ENCODE results near the gene NRG2.

The NRG2 gene

DNA sequence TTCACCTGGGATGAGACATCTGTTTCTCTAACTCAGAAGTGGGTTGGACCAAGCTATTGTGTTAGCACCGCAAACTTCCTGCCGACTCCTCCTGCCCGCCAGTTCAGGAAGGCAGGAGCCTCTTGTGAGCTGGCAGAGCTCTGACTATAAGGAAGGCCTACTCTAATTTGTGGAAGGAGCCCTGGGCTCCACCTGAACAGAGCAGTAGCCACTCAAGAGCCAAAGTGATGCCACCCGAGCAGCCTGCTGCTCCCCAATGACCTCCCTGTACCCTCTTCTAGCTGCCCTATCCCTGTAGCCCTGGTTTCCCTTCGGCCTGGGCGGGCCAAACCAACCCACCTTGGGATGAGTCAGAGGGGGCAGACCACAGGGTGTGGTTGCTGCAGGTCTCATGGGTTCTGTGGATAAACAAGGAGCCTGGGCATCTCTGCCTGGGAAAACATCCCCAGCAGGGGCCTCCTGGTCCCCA is 165.9 kb downstream of the NRG2 start:
- H3K4me3 ChIP-seq (ENCODE audit: low read depth, low read length), result no peak overlapping the region
- DNase-seq (ENCODE audit: low read depth), result no peak
- TF ChIP-seq, protein P1, sequence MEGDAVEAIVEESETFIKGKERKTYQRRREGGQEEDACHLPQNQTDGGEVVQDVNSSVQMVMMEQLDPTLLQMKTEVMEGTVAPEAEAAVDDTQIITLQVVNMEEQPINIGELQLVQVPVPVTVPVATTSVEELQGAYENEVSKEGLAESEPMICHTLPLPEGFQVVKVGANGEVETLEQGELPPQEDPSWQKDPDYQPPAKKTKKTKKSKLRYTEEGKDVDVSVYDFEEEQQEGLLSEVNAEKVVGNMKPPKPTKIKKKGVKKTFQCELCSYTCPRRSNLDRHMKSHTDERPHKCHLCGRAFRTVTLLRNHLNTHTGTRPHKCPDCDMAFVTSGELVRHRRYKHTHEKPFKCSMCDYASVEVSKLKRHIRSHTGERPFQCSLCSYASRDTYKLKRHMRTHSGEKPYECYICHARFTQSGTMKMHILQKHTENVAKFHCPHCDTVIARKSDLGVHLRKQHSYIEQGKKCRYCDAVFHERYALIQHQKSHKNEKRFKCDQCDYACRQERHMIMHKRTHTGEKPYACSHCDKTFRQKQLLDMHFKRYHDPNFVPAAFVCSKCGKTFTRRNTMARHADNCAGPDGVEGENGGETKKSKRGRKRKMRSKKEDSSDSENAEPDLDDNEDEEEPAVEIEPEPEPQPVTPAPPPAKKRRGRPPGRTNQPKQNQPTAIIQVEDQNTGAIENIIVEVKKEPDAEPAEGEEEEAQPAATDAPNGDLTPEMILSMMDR (IDR thresholded peaks at IDR 0.05; ENCODE audit: control insufficient read depth, extremely low read depth, insufficient read depth), result no peak

GRCh38 chr5:139875957-139876356 is 167.1 kb downstream of the NRG2 start:
- DNase-seq (ENCODE audit: low read depth), result no peak
- H3K4me3 ChIP-seq (ENCODE audit: low read depth, low read length), result no peak overlapping the region
- TF ChIP-seq, protein P1 (IDR thresholded peaks at IDR 0.05; ENCODE audit: control insufficient read depth, extremely low read depth, insufficient read depth), result no peak

DNA sequence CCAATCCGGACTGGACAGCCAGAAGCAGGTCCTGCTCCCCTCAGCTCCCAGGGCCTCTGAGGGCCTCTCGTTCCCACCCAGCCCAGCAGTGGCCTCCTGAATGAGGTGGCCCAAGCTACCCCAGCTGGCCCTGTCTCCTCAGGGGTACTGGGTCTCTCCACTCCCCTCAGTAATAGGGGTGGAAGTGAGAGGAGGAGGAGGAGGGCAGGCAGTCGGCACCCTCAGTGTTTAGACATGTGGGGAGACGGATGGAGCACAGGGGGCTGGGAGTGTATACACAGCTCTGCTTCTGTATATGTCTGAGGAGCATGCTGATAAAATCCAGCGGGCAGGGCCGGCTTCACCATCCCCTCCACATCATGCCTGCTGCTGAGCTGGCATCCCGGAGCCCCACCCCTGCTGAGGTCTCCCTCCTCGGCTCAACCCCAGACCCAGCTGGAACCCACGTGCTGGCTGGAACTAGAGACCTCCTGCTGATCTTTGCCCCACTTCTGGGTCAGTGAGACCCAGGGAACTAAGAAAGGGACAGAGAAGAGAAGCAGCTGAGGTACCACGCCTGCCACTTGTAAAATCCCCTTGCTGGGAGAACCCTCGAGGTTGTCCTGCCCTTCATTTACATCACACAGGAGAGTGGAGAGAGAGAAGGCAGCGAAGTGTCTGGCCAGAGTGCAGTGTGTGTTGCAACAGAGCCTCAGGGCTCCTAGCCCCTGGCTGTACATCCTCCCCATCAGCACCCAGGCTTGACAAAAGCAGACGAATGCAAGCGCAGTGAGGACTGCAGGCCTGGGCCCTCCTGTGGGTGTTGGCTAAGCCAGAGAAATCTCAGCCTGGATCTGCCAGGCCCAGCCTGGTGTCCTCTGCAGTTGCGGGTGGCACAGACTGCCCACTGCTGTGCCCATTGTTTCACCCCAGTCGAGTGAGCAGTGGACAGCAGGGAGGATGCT is 170.0 kb downstream of the NRG2 start:
- no peak for DNase-seq (ENCODE audit: low read depth)
- TF ChIP-seq, protein P1 (IDR thresholded peaks at IDR 0.05; ENCODE audit: control insufficient read depth, extremely low read depth, insufficient read depth), result no peak

DNA sequence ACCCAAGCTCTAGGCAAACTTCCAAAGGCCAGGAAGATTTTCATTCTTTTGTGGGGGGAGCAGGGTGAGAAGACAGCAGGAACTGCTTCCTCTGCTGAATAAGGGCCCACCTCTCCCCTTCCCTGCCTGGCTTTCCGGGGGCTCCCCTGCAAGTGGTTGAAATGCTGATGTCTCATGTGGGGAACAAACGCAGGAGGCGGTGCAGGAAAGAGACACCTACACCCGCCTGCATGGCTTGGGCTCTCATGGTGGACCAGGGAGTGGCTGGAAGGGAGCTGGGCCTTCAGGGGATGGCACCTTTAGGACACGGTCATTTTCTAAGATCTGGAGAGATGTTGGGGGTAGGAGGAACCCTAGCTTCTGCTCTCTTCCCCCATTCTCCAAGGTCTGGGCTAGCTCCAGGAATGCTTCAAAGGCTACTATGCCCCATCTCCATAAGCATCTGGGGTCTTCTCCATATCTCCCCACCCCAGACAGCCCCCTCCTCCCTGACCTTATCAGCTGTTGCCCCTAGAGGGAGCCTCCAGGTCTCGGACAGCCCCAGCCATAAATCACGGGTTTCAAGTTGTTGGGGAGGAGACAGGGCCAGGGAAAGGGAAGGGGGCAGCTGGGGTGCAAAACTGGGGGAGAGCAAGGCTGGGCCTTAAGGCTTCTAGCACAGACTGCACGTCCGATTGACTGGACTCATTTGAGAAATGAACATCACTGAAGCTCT is 170.9 kb downstream of the NRG2 start:
- TF ChIP-seq, protein P1 (IDR thresholded peaks at IDR 0.05; ENCODE audit: control insufficient read depth, extremely low read depth, insufficient read depth), result no peak
- DNase-seq (ENCODE audit: low read depth), result no peak
- H3K4me3 ChIP-seq (ENCODE audit: low read depth, low read length), result no peak overlapping the region

More for the DNA sequence above, 170.0 kb downstream of the NRG2 start:
- H3K4me3 ChIP-seq (ENCODE audit: low read depth, low read length), result no peak overlapping the region

DNA sequence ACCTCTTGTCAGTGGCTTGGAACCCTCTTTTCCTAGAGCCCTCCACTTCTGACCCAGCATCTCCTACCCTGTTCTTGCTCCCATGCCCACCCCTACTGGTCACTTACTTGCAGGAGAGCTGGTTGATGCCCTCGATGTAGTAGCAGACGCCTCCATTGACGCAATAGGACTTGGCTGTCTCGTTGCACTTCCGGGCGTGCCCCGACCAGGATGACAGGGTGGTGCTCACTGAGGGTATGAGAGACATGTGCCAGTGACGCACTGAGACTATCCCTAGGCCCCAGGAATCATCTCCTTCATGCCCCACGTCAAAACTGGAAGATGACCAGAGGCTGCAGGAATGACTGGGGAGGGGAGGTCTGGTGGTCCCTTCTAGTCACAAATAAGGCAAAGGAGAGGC is 171.5 kb downstream of the NRG2 start:
- H3K4me3 ChIP-seq (ENCODE audit: low read depth, low read length), result no peak overlapping the region
- TF ChIP-seq, protein P1 (IDR thresholded peaks at IDR 0.05; ENCODE audit: control insufficient read depth, extremely low read depth, insufficient read depth), result no peak
- DNase-seq (ENCODE audit: low read depth), result no peak

DNA sequence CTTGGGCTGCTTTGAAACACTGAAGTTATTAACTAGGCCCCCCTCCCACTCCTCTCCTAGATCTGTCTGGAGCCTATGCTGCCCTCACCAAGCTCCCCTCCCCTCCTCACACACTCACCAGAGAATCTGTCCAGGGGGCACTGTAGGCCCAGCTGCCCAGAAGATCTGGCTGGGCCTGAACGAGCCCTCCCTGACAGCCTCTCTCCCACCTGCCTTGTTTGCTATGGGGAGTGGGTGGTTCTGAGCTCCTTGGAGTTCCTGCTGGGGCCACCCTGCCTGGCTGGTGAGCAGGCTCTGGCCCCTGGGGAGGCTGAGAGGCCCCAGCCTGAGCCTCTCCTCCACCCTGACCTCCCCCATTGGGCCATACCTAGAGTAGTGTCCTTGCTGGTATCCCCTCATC is 172.4 kb downstream of the NRG2 start:
- TF ChIP-seq, protein P1 (IDR thresholded peaks at IDR 0.05; ENCODE audit: control insufficient read depth, extremely low read depth, insufficient read depth), result no peak
- no peak for DNase-seq (ENCODE audit: low read depth)
- H3K4me3 ChIP-seq (ENCODE audit: low read depth, low read length), result no peak overlapping the region
